KMS-11 (cell line): Measurements from ENCODE around the gene MKRN3.

ENCODE experiments used
- H2AFZ ChIP-seq: fragments of 200-600 bp; sonication (generic); 2 replicates; pipeline ENCODE4 v1.6.1; 2016; ENCODE audit warnings: antibody characterized with exemption, mixed run types, low read depth
- H3K27ac ChIP-seq: fragments of 200-600 bp; sonication (generic); 2 replicates; pipeline ENCODE4 v1.6.1; 2016; ENCODE audit warnings: mild to moderate bottlenecking, mixed run types
- H3K27me3 ChIP-seq: fragments of 200-600 bp; sonication (generic); 2 replicates; pipeline ENCODE4 v1.6.1; 2017; ENCODE audit warnings: mild to moderate bottlenecking, low read depth, mixed run types, moderate library complexity; ENCODE audit not compliant: insufficient read depth
- H3K36me3 ChIP-seq: fragments of 200-600 bp; sonication (generic); 2 replicates; pipeline ENCODE4 v1.6.1; 2017; ENCODE audit warnings: mild to moderate bottlenecking, mixed run types; ENCODE audit not compliant: insufficient read depth
- H3K4me1 ChIP-seq: fragments of 200-600 bp; sonication (generic); 2 replicates; pipeline ENCODE4 v1.6.1; 2016; ENCODE audit warnings: mild to moderate bottlenecking, low read depth, mixed run types; ENCODE audit not compliant: poor library complexity, severe bottlenecking
- H3K4me2 ChIP-seq: fragments of 200-600 bp; sonication (generic); 2 replicates; pipeline ENCODE4 v1.7.0; 2016; ENCODE audit warnings: mild to moderate bottlenecking, mixed run types
- H3K4me3 ChIP-seq: fragments of 200-600 bp; sonication (generic); IDR thresholded peaks from 2 replicates; pipeline ENCODE4 v1.6.1; 2017; ENCODE audit warnings: low read depth, low read length, mixed read lengths; ENCODE audit not compliant: insufficient read depth
- H3K79me2 ChIP-seq: fragments of 200-600 bp; sonication (generic); 2 replicates; pipeline ENCODE4 v1.6.1; 2016; ENCODE audit warnings: low read depth, mixed run types; ENCODE audit not compliant: insufficient read depth
- H3K9ac ChIP-seq: fragments of 200-600 bp; sonication (generic); 2 replicates; pipeline ENCODE4 v1.6.1; 2016; ENCODE audit warnings: mild to moderate bottlenecking, mixed run types
- H4K20me1 ChIP-seq: fragments of 200-600 bp; sonication (generic); 2 replicates; pipeline ENCODE4 v1.6.1; 2016; ENCODE audit warnings: mild to moderate bottlenecking, mixed run types; ENCODE audit not compliant: insufficient read depth
- CTCF ChIP-seq: fragments of 200-600 bp; sonication (generic); conservative IDR thresholded peaks from 2 replicates; pipeline ENCODE4 v1.6.1; 2017; ENCODE audit warnings: low read depth, mild to moderate bottlenecking, antibody characterized with exemption, low read length, moderate library complexity, mixed read lengths

MKRN3 gene

GRCh38 chr15:23578521-23579150 is 13.2 kb downstream of the MKRN3 start:
- Histone ChIP-seq H3K27me3 (no peaks in the 10 kb centered on the region), H3K36me3 (no peaks in the 10 kb centered on the region), H3K79me2 (peaks cover 8% of the 10 kb centered on the region; the same call in 1 of the 2 replicates), H2AFZ (no peak overlapping the region), H3K4me1 (no peaks in the 10 kb centered on the region), H3K4me3 (no peak overlapping the region), H3K27ac (no peak overlapping the region), H4K20me1 (no peaks in the 10 kb centered on the region), H3K9ac (no peak overlapping the region), H3K4me2 (no peak overlapping the region)
- no peak for TF ChIP-seq CTCF

GRCh38 chr15:23588268-23588667 is 22.8 kb downstream of the MKRN3 start:
- H4K20me1 ChIP-seq = no peaks in the 10 kb centered on the region
- no peaks in the 10 kb centered on the region for H3K36me3 ChIP-seq
- TF ChIP-seq CTCF = no peak
- no peaks in the 10 kb centered on the region for H3K79me2 ChIP-seq
- no peaks in the 10 kb centered on the region for H3K27me3 ChIP-seq
- no peak overlapping the region for H3K27ac ChIP-seq
- no peaks in the 10 kb centered on the region for H3K4me1 ChIP-seq
- no peak overlapping the region for H3K4me3 ChIP-seq
- no peak overlapping the region for H3K9ac ChIP-seq
- no peak overlapping the region for H2AFZ ChIP-seq
- H3K4me2 ChIP-seq = no peak overlapping the region

GRCh38 chr15:23589012-23589411 is 23.5 kb downstream of the MKRN3 start:
- Histone ChIP-seq H4K20me1 (no peaks in the 10 kb centered on the region), H3K4me1 (no peaks in the 10 kb centered on the region), H3K4me2 (no peak overlapping the region), H3K27ac (no peak overlapping the region), H3K79me2 (no peaks in the 10 kb centered on the region), H3K27me3 (no peaks in the 10 kb centered on the region), H3K4me3 (no peak overlapping the region), H3K36me3 (no peaks in the 10 kb centered on the region), H2AFZ (no peak overlapping the region), H3K9ac (no peak overlapping the region)
- TF ChIP-seq CTCF = no peak

- no peaks in the 10 kb centered on the region for H3K4me1 ChIP-seq
- no peak overlapping the region for H3K4me3 ChIP-seq
- H3K27me3 ChIP-seq = no peaks in the 10 kb centered on the region
- TF ChIP-seq CTCF = no peak
- no peaks in the 10 kb centered on the region for H3K79me2 ChIP-seq
- no peak overlapping the region for H3K27ac ChIP-seq
- H3K36me3 ChIP-seq = no peaks in the 10 kb centered on the region
- no peaks in the 10 kb centered on the region for H4K20me1 ChIP-seq
- no peak overlapping the region for H3K9ac ChIP-seq
- no peak overlapping the region for H3K4me2 ChIP-seq
- no peak overlapping the region for H2AFZ ChIP-seq
These were observed 28.8 kb downstream of the MKRN3 start for GRCh38 chr15:23594252-23594770.
